ENCODE data around the gene ARPC5L. TPM values are rescaled to one million over a fixed set of nuclear protein-coding genes. Genes with fewer than 3 reads are reported as not detected.
"Not testable (repeated sequence)": the region's sequence is repeated elsewhere in the genome, so short reads cannot be mapped to it uniquely, and the experiment has no call there.

The ARPC5L gene
- total and polyA plus RNA-seq, 12 donors: 26.6 to 74.9 (median 39.9) TPM

- Histone ChIP-seq H3K36me3 (no peaks in the 10 kb centered on the region), H3K4me3 (no peak overlapping the region), H3K4me1 (peaks cover 25 to 62% (median 50%) of the 10 kb centered on the region in 9 donors), H3K9me3 (no peaks in the 10 kb centered on the region), H3K27me3 (no peaks in the 10 kb centered on the region), H3K27ac (peak overlapping the region; percentile 64 to 96 (median 85))
- no peak for TF ChIP-seq CTCF (IDR thresholded peaks at IDR 0.05)
- ATAC-seq (peak; percentile 80 to 91 (median 85)), DNase-seq (peak; percentile 82 to 83)
- 38 to 42% methylated on average over 9 of the region's 9 CpGs for WGBS, 2 donors
- intact Hi-C loops (cut with DNase I): loop anchor here in 5 of 10 donors (1.0 to 5.0 kb wide), 4 partner anchors 35 to 52 kb away; no protein-coding TSS in a partner anchor
Observed at GRCh38 chr9:124831642-124832364, 30.1 kb upstream of the ARPC5L start.

- DNase-seq (no peak), ATAC-seq (peak in 7 of 8 donors; percentile 2 to 31 (median 12))
- no peak for TF ChIP-seq CTCF (IDR thresholded peaks at IDR 0.05)
- 34 to 51% methylated on average over 7 of the region's 7 CpGs for WGBS, 2 donors
- Histone ChIP-seq H3K36me3 (no peaks in the 10 kb centered on the region), H3K27me3 (peaks cover 0 to 6% (median 0%) of the 10 kb centered on the region in 7 donors), H3K4me1 (peaks cover 25 to 62% (median 50%) of the 10 kb centered on the region in 9 donors), H3K4me3 (no peak overlapping the region), H3K9me3 (no peaks in the 10 kb centered on the region), H3K27ac (peak overlapping the region; percentile 60 to 96 (median 88))
- intact Hi-C loops (cut with DNase I): loop anchor here in 4 of 10 donors (5.0 kb wide), 2 partner anchors 37 to 42 kb away; no protein-coding TSS in a partner anchor
Observed at GRCh38 chr9:124834591-124834990, 27.3 kb upstream of the ARPC5L start.

GRCh38 chr9:124835026-124835557 is 26.8 kb upstream of the ARPC5L start:
- TF ChIP-seq CTCF (IDR thresholded peaks at IDR 0.05): no peak
- DNase-seq: peak; percentile 89 to 92
- ATAC-seq: peak; percentile 18 to 77 (median 58)
- 12 to 15% methylated on average over 13 of the region's 13 CpGs for WGBS, 2 donors
- H3K9me3 ChIP-seq: no peaks in the 10 kb centered on the region
- no peaks in the 10 kb centered on the region for H3K36me3 ChIP-seq
- peak overlapping the region in 2 of 10 donors; percentile 10 for H3K4me3 ChIP-seq
- intact Hi-C loops (cut with DNase I): loop anchor here in 2 of 10 donors (5.0 kb wide), 2 partner anchors 58 to 63 kb away; partner anchors contain the start of genes NR6A1 (in 1 of the 2) and OLFML2A (in 1 of the 2)
- peaks cover 0 to 6% (median 0%) of the 10 kb centered on the region in 7 donors for H3K27me3 ChIP-seq
- peak overlapping the region; percentile 60 to 96 (median 88) for H3K27ac ChIP-seq
- H3K4me1 ChIP-seq: peaks cover 27 to 67% (median 50%) of the 10 kb centered on the region in 9 donors

- 68 to 70% methylated on average over 5 of the region's 5 CpGs for WGBS, 2 donors
- not testable (repeated sequence) for H3K4me3 ChIP-seq, H3K36me3 ChIP-seq, H3K27ac ChIP-seq, DNase-seq, ATAC-seq, H3K9me3 ChIP-seq, H3K27me3 ChIP-seq
- intact Hi-C loops (cut with DNase I): loop anchor here in 2 of 10 donors (5.0 kb wide), 2 partner anchors 61 to 66 kb away; partner anchors contain the start of genes NR6A1 (in 1 of the 2) and OLFML2A (in 1 of the 2)
- H3K4me1 ChIP-seq: peaks cover 16 to 52% (median 29%) of the 10 kb centered on the region in 9 donors
Observed at GRCh38 chr9:124838132-124838531, 23.8 kb upstream of the ARPC5L start.

- H3K9me3 ChIP-seq, H3K27me3 ChIP-seq, H3K27ac ChIP-seq, H3K36me3 ChIP-seq, DNase-seq, ATAC-seq: not testable (repeated sequence)
- Histone ChIP-seq H3K4me3 (peak overlapping the region in 1 of 10 donors; percentile 29), H3K4me1 (peaks cover 16 to 49% (median 25%) of the 10 kb centered on the region in 9 donors)
- intact Hi-C loops (cut with DNase I): loop anchor here in 2 of 10 donors (5.0 kb wide), 2 partner anchors 61 to 66 kb away; partner anchors contain the start of genes NR6A1 (in 1 of the 2) and OLFML2A (in 1 of the 2)
- 69 to 70% methylated on average over 38 to 40 of the region's 52 CpGs for WGBS, 2 donors
Observed at GRCh38 chr9:124838567-124839275, 23.2 kb upstream of the ARPC5L start.
